Measurements from ENCODE around the gene KCNF1. TPM values are rescaled to one million over a fixed set of nuclear protein-coding genes. Genes with fewer than 3 reads are reported as not detected.
A peak's percentile ranks its signal among the peaks of the same experiment; 100 is the strongest.

The KCNF1 gene
- total and polyA plus RNA-seq, 2 of the 8 experiments (the other 6 are each of a cell fraction or from before 2014, with no cell fraction given): 0.48 to 1.5 TPM

DNA sequence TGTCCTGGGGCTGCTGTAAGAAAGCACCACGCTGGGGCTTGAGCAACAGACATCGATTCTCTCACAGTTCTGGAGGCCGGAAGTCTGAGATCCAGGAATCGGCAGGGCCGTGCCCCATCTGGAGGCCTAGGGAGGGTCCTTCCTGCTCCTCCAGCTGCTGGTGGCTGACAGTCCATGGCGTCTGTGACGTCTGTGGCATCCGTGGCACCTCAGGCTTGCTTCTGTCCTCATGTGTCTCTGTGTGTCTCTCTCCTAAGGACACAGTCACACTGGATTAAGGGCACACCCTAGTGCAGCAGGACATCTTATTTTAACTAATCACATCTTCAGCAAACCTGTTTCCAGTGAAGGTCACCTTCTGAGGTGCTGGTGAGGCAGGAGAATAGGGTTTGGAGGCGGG, 32.6 kb upstream of the KCNF1 start:
- no peak for DNase-seq (ENCODE audit: low read depth in 1 of 2, low spot score in 2 of 2)
- H3K27ac ChIP-seq (ENCODE audit: low read depth, low read length): no peak overlapping the region
- no peak overlapping the region for H3K14ac ChIP-seq (ENCODE audit: insufficient read length)
- FAIRE-seq: no peak
- no peak overlapping the region for H3K23ac ChIP-seq (ENCODE audit: insufficient read length)
- H3K56ac ChIP-seq (replicated peaks; ENCODE audit: insufficient read length, low read depth, low read length): no peak overlapping the region
- H3K79me2 ChIP-seq (ENCODE audit: control insufficient read depth in 1 of 2, insufficient read depth in 2 of 2, low read length in 2 of 2): no peaks in the 10 kb centered on the region
- H3K79me1 ChIP-seq (ENCODE audit: low read depth, low read length): no peaks in the 10 kb centered on the region; the same call in 1 of the 2 replicates
- no peak overlapping the region for H4K91ac ChIP-seq (replicated peaks; ENCODE audit: insufficient read length, low read length)
- H3K27me3 ChIP-seq (replicated peaks in 1 of 4; ENCODE audit: control insufficient read depth in 3 of 4, extremely low read depth in 1 of 4, insufficient read depth in 3 of 4, low read length in 3 of 4): no peaks in the 10 kb centered on the region
- peak overlapping the region; percentile 61; the same call in 1 of the 2 replicates for H2BK15ac ChIP-seq (ENCODE audit: low read length)
- no peak overlapping the region for H3K4ac ChIP-seq (replicated peaks; ENCODE audit: insufficient read length, low read depth, low read length)
- no peak overlapping the region for H4K8ac ChIP-seq (ENCODE audit: extremely low read depth, insufficient read depth, low read length)
- no peak overlapping the region for H2BK20ac ChIP-seq (ENCODE audit: low read length)
- no peaks in the 10 kb centered on the region for H3K23me2 ChIP-seq (ENCODE audit: low read depth, low read length)
- H3K36me3 ChIP-seq (ENCODE audit: control insufficient read depth in 2 of 4, insufficient read depth in 4 of 4, low read length in 3 of 4): no peaks in the 10 kb centered on the region
- H3K9ac ChIP-seq (replicated peaks in 1 of 4; ENCODE audit: extremely low read depth in 1 of 4, low read depth in 3 of 4, low read length in 3 of 4): no peak overlapping the region
- no peak overlapping the region for H2AK5ac ChIP-seq (ENCODE audit: low read depth, low read length)
- WGBS, 2 experiments (ENCODE audit: extremely low coverage in 1 of 2, insufficient coverage in 1 of 2, insufficient read length in 1 of 2, insufficient replicate concordance in 2 of 2, low coverage in 1 of 2, low lambda C conversion rate in 2 of 2, missing lambda C conversion rate in 1 of 2): 73% methylated on average over 9 of the region's 9 CpGs; no CpG with 5 or more reads in 1 of the 2 experiments
- H3K4me1 ChIP-seq (replicated peaks in 1 of 4; ENCODE audit: control insufficient read depth in 3 of 4, insufficient read depth in 4 of 4, low read length in 3 of 4): peaks cover 0 to 17% (median 7%) of the 10 kb centered on the region in 4 experiments; a peak in 4 of 7 replicates
- H4K20me1 ChIP-seq (replicated peaks in 1 of 2; ENCODE audit: control insufficient read depth in 1 of 2, insufficient read depth in 2 of 2, low read length in 2 of 2): no peaks in the 10 kb centered on the region
- H2AFZ ChIP-seq (ENCODE audit: low read length): no peak overlapping the region
- no peak overlapping the region for H2BK5ac ChIP-seq (ENCODE audit: low read depth, low read length)
- ChIA-PET CTCF (ENCODE audit: partially characterized antibody) (interaction anchor here (1.0 to 6.8 kb wide), 10 partner anchors 10 to 87 kb away, joined by 3 to 38 read pairs (median 4); partner anchors contain the start of gene KCNF1), POLR2A (ENCODE audit: partially characterized antibody) (no interaction called here)
- H4K5ac ChIP-seq (ENCODE audit: insufficient read length, low read depth, low read length): no peak overlapping the region
- no peak overlapping the region for H2BK12ac ChIP-seq (ENCODE audit: low read depth, low read length)
- H3K18ac ChIP-seq (ENCODE audit: extremely low read depth, low read length): no peak overlapping the region
- no peak overlapping the region for H3K4me3 ChIP-seq (ENCODE audit: extremely low read depth in 1 of 4, insufficient read depth in 2 of 4, low read depth in 3 of 4, low read length in 4 of 4)
- no peak overlapping the region for H2BK120ac ChIP-seq (replicated peaks; ENCODE audit: low read depth, low read length)
- H3K4me2 ChIP-seq (ENCODE audit: insufficient read depth in 1 of 2, low read depth in 2 of 2, low read length in 2 of 2): no peak overlapping the region
- no peaks in the 10 kb centered on the region for H3K9me3 ChIP-seq (ENCODE audit: insufficient read depth in 2 of 2, low read depth in 1 of 2, low read length in 1 of 2)
- TF ChIP-seq SUZ12 (IDR thresholded peaks at IDR 0.05; ENCODE audit: low read length) (no peak), CBX5 (IDR thresholded peaks at IDR 0.05; ENCODE audit: low read depth, low read length) (no peak), ASH2L (IDR thresholded peaks at IDR 0.05; ENCODE audit: low read length) (no peak), BCL11A (IDR thresholded peaks at IDR 0.05; ENCODE audit: low read depth in 2 of 2, low read length in 2 of 2) (no peak), TAF7 (optimal IDR thresholded peaks at IDR 0.05; ENCODE audit: borderline replicate concordance, low read depth, low read length) (no peak), RNF2 (IDR thresholded peaks at IDR 0.05; ENCODE audit: borderline replicate concordance, low read depth, low read length, missing control alignments, poor library complexity, severe bottlenecking) (no peak), HDAC6 (IDR thresholded peaks at IDR 0.05; ENCODE audit: low read depth, low read length) (no peak), POLR2AphosphoS5 (IDR thresholded peaks at IDR 0.05; ENCODE audit: low read depth, low read length) (no peak), SAP30 (IDR thresholded peaks at IDR 0.05; ENCODE audit: insufficient read depth, insufficient replicate concordance, low read length) (no peak), PHF8 (conservative IDR thresholded peaks at IDR 0.05; ENCODE audit: low read depth, low read length) (no peak), GTF2F1 (IDR thresholded peaks at IDR 0.05; ENCODE audit: borderline replicate concordance, low read depth, low read length) (no peak), MAFK (IDR thresholded peaks at IDR 0.05; ENCODE audit: low read depth, low read length) (no peak), POLR2A (IDR thresholded peaks at IDR 0.05; ENCODE audit: control extremely low read depth in 1 of 2, low read depth in 2 of 2, low read length in 2 of 2) (no peak), TEAD4 (IDR thresholded peaks at IDR 0.05; ENCODE audit: low read depth, low read length) (no peak), NRF1 (IDR thresholded peaks at IDR 0.05; ENCODE audit: low read depth, low read length) (no peak)
